AG09309 (cell line): Measurements from ENCODE around the gene NDUFS4.

ENCODE experiments used
- DNase-seq: peaks from one replicate; pipeline ENCODE4 v3.0.0-alpha.2; 2010; ENCODE audit warnings: low read depth
- H3K4me3 ChIP-seq: 2 replicates; pipeline ENCODE4 v1.5.1; 2011; ENCODE audit warnings: mild to moderate bottlenecking, low read depth, low read length, moderate library complexity; ENCODE audit not compliant: control insufficient read depth
- TF ChIP-seq, protein P1 (sequence below): IDR thresholded peaks from 2 replicates; pipeline ENCODE4 v1.5.1; 2011; ENCODE audit warnings: mild to moderate bottlenecking, low read depth, low read length, inconsistent platforms; ENCODE audit not compliant: insufficient read depth, control insufficient read depth; ENCODE audit errors: missing control alignments

NDUFS4 gene

DNA sequence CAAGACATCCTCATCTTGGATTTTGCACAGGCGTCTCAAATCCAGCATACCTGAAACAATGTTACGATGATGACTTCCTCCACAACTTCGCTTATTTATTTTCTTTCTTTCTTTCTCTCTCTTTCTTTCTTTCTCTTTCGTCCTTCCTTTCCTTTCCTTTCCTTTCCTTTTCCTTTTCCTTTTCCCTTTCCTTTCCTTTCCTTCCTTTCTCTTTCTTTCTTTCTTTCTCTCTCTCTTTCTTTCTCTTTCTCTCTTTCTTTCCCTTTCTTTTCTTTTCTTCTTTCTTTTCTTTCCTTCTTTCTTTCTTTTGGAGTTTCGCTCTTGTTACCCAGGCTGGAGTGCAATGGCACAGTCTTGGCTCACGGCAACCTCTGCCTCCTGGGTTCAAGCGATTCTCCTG is 20.1 kb downstream of the NDUFS4 start:
- DNase-seq = no peak
- TF ChIP-seq, protein P1, sequence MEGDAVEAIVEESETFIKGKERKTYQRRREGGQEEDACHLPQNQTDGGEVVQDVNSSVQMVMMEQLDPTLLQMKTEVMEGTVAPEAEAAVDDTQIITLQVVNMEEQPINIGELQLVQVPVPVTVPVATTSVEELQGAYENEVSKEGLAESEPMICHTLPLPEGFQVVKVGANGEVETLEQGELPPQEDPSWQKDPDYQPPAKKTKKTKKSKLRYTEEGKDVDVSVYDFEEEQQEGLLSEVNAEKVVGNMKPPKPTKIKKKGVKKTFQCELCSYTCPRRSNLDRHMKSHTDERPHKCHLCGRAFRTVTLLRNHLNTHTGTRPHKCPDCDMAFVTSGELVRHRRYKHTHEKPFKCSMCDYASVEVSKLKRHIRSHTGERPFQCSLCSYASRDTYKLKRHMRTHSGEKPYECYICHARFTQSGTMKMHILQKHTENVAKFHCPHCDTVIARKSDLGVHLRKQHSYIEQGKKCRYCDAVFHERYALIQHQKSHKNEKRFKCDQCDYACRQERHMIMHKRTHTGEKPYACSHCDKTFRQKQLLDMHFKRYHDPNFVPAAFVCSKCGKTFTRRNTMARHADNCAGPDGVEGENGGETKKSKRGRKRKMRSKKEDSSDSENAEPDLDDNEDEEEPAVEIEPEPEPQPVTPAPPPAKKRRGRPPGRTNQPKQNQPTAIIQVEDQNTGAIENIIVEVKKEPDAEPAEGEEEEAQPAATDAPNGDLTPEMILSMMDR = no peak
- H3K4me3 ChIP-seq = no peak overlapping the region

DNA sequence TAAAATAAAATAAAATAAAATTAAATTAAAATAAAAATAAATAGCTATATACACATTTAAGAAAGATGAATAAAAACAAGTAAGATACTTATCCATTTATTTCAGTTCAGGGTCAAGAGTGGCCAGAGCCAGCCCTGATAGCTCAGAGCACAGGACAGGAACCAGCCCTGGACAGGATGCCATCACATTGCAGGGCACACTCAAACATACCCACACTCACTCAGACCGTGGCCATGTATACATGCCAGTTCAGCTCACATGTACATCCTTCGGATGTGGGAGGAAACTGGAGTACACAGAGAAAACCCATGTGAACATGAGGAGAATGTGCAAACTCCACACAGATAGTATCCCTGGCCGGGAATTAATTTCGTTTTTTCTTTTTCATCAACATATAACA is 21.8 kb downstream of the NDUFS4 start:
- no peak overlapping the region for H3K4me3 ChIP-seq
- TF ChIP-seq, protein P1 = no peak
- no peak for DNase-seq

DNA sequence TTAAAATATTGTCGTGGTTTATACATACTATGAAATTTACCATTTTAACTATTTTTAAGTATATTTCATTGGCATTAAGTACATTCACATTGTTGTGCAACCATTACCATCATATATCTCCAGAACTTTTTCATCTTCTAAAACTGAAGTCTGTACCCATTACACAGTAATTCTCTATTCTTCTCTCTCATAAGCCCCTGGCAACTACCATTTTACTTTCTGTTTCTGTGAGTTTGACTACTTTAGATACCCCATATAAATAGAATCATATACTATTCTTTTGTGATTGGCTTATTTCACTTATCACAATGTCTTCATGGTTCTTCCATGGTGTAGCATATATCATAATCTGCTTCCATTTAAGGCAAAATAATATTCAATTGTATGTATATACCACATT is 30.3 kb downstream of the NDUFS4 start:
- H3K4me3 ChIP-seq = no peak overlapping the region
- no peak for DNase-seq
- TF ChIP-seq, protein P1 = no peak

DNA sequence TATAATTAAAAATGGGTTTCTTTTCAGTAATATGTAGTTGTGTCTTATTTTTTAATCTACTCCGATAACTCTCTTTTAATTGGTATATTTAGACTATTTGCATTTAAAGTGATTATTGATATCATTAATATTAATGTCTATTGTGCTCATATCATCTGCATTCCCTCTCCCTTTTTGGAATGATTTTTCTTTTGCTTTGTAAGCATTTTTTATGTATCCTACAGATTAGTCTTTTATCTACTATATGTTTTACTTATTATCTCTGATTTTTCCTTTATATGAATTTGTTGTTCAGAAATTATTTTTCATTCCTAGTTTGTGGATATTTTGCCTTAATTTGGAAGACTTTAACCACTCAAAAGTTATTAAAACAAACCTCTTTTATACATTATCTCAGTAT is 34.0 kb downstream of the NDUFS4 start:
- TF ChIP-seq, protein P1 = no peak
- DNase-seq = no peak
- H3K4me3 ChIP-seq = no peak overlapping the region

DNA sequence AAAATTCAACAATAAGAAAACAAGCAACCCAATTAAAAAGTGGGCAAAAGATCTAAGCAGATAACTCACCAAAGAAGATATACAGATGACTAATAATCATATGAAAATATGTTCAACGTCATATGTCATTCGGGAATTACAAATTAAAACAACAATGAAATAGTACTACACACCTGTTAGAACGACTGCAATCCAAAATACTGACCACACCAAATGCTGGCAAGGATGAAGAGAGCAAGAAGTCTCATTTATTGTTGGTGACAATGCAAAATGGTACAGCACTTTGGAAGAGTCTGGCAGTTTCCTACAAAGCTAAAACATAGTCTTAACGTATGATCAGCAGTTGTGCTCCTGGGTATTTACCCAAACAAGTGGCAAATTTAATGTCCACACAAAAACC is 37.5 kb downstream of the NDUFS4 start:
- TF ChIP-seq, protein P1 = no peak
- no peak overlapping the region for H3K4me3 ChIP-seq
- no peak for DNase-seq

DNA sequence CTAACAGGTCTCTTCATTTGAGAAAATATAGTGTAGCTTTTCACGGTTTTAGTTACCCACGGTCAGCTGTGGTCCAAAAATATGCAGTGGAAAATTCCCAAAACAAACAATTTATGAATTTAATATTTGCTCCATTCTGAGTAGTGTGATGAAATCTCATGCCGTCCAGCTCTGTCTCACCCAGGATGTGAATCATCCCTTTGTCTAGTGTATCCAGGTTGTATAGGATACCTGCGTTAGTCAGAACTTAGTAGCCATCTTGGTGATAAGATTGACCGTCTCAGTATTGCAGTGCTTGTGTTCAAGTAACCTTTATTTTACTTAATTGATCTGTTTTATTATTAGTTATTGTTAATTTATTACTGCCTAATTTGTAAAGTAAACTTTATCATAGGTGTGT is 41.1 kb downstream of the NDUFS4 start:
- TF ChIP-seq, protein P1 = no peak
- H3K4me3 ChIP-seq = no peak overlapping the region
- no peak for DNase-seq

DNA sequence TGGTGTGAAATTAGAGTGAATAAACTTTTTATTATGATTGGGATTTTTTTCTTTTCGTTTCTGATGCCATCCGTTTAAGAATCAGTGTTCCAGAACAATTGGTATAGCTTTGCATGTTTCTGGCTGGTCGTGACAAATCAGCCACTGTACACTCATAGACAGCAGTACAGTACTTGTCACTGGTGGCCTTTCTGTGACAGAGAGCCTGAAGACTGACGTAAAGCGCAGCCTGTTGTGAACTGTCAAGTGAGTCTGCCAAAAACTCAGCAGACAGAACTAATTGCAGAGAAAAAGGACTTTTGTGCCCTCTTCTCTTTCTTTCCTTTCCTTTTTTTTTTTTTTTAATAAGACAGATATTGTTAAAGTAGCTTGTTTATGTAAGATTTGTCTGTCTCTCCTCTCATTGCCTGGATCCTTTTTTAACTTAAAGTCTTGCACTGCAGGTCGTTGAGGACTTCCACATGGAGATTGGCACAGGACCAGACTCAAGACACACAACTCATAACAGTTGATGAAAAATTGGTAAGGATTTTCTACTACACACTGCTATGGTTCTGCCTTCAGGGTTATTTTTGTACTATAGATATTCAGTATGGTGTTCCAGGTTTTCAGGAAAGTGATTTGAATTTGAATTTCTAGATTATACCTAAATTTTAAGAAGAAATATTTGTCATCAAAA is 42.7 kb downstream of the NDUFS4 start:
- no peak for DNase-seq
- TF ChIP-seq, protein P1 = no peak

More for the DNA sequence above, 42.7 kb downstream of the NDUFS4 start:
- H3K4me3 ChIP-seq = no peak overlapping the region
